ENCODE data around the gene ANG. TPM values are rescaled to one million over a fixed set of nuclear protein-coding genes. Genes with fewer than 3 reads are reported as not detected.
"Not testable (repeated sequence)": the region's sequence is repeated elsewhere in the genome, so short reads cannot be mapped to it uniquely, and the experiment has no call there.

The ANG gene
- total RNA-seq, 1 donor from 2014 or later = 0.68 TPM

- Mint-ChIP-seq H3K27me3 (ENCODE audit: low read depth) (no peaks in the 10 kb centered on the region), H3K27ac (peak overlapping the region; percentile 44), H3K4me3 (ENCODE audit: low read depth) (no peak overlapping the region), H3K9me3 (no peaks in the 10 kb centered on the region), H3K4me1 (ENCODE audit: low read depth) (peaks cover 28% of the 10 kb centered on the region), H3K36me3 (ENCODE audit: low read depth) (no peaks in the 10 kb centered on the region)
- intact Hi-C loops (cut with micrococcal nuclease) = no loop called here
- DNase-seq (ENCODE audit: low spot score) = no peak
Observed at GRCh38 chr14:20692116-20692751, 3.7 kb downstream of the ANG start.

- Mint-ChIP-seq H3K4me1 (ENCODE audit: low read depth) (peaks cover 18% of the 10 kb centered on the region), H3K27ac (no peak overlapping the region), H3K9me3 (no peaks in the 10 kb centered on the region), H3K36me3 (ENCODE audit: low read depth) (no peaks in the 10 kb centered on the region), H3K4me3 (ENCODE audit: low read depth) (no peak overlapping the region), H3K27me3 (ENCODE audit: low read depth) (peaks cover 2% of the 10 kb centered on the region)
- DNase-seq (ENCODE audit: low spot score) = no peak
- intact Hi-C loops (cut with micrococcal nuclease) = loop anchor here (1.0 to 2.0 kb wide), 3 partner anchors 159 to 274 kb away; no protein-coding TSS in a partner anchor
Observed at GRCh38 chr14:20696764-20697163, 8.2 kb downstream of the ANG start.

GRCh38 chr14:20697273-20698017 lies 8.9 kb downstream of the ANG start:
- DNase-seq (ENCODE audit: low spot score) = peak; percentile 44
- Mint-ChIP-seq H3K9me3 (no peaks in the 10 kb centered on the region), H3K27ac (no peak overlapping the region), H3K27me3 (ENCODE audit: low read depth) (peaks cover 2% of the 10 kb centered on the region), H3K4me1 (ENCODE audit: low read depth) (peaks cover 15% of the 10 kb centered on the region), H3K4me3 (ENCODE audit: low read depth) (no peak overlapping the region), H3K36me3 (ENCODE audit: low read depth) (no peaks in the 10 kb centered on the region)
- intact Hi-C loops (cut with micrococcal nuclease) = loop anchor here (1.0 to 2.0 kb wide), 2 partner anchors 158 to 273 kb away; no protein-coding TSS in a partner anchor

- no peaks in the 10 kb centered on the region for H3K36me3 Mint-ChIP-seq (ENCODE audit: low read depth)
- DNase-seq (ENCODE audit: low spot score) = no peak
- H3K4me1 Mint-ChIP-seq (ENCODE audit: low read depth) = peaks cover 14% of the 10 kb centered on the region
- no peak overlapping the region for H3K4me3 Mint-ChIP-seq (ENCODE audit: low read depth)
- no peak overlapping the region for H3K27ac Mint-ChIP-seq
- intact Hi-C loops (cut with micrococcal nuclease) = no loop called here
- H3K27me3 Mint-ChIP-seq (ENCODE audit: low read depth) = peaks cover 2% of the 10 kb centered on the region
- H3K9me3 Mint-ChIP-seq = no peaks in the 10 kb centered on the region
Observed at GRCh38 chr14:20698018-20698329, 9.4 kb downstream of the ANG start.

- no peak for DNase-seq (ENCODE audit: low spot score)
- Mint-ChIP-seq H3K27me3 (ENCODE audit: low read depth) (peaks cover 2% of the 10 kb centered on the region), H3K36me3 (ENCODE audit: low read depth) (no peaks in the 10 kb centered on the region), H3K9me3 (no peaks in the 10 kb centered on the region), H3K4me1 (ENCODE audit: low read depth) (peaks cover 8% of the 10 kb centered on the region), H3K27ac (no peak overlapping the region), H3K4me3 (ENCODE audit: low read depth) (no peak overlapping the region)
- intact Hi-C loops (cut with micrococcal nuclease) = no loop called here
Observed at GRCh38 chr14:20698934-20699333, 10.4 kb downstream of the ANG start.

GRCh38 chr14:20699931-20700330 lies 11.4 kb downstream of the ANG start:
- DNase-seq (ENCODE audit: low spot score) = no peak
- Mint-ChIP-seq H3K27ac (no peak overlapping the region), H3K27me3 (ENCODE audit: low read depth) (peaks cover 2% of the 10 kb centered on the region), H3K36me3 (ENCODE audit: low read depth) (no peaks in the 10 kb centered on the region), H3K4me1 (ENCODE audit: low read depth) (peaks cover 8% of the 10 kb centered on the region), H3K9me3 (no peaks in the 10 kb centered on the region), H3K4me3 (ENCODE audit: low read depth) (no peak overlapping the region)
- intact Hi-C loops (cut with micrococcal nuclease) = no loop called here

- H3K4me1 Mint-ChIP-seq (ENCODE audit: low read depth); intact Hi-C loops (cut with micrococcal nuclease); DNase-seq (ENCODE audit: low spot score); H3K36me3 Mint-ChIP-seq (ENCODE audit: low read depth); H3K27me3 Mint-ChIP-seq (ENCODE audit: low read depth); H3K4me3 Mint-ChIP-seq (ENCODE audit: low read depth); H3K27ac Mint-ChIP-seq; H3K9me3 Mint-ChIP-seq: not testable (repeated sequence)
Observed at GRCh38 chr14:20700965-20701364, 12.4 kb downstream of the ANG start.

- H3K4me1 Mint-ChIP-seq (ENCODE audit: low read depth) = no peaks in the 10 kb centered on the region
- intact Hi-C loops (cut with micrococcal nuclease) = no loop called here
- peaks cover 3% of the 10 kb centered on the region for H3K9me3 Mint-ChIP-seq
- H3K27ac Mint-ChIP-seq = no peak overlapping the region
- no peak overlapping the region for H3K4me3 Mint-ChIP-seq (ENCODE audit: low read depth)
- no peaks in the 10 kb centered on the region for H3K27me3 Mint-ChIP-seq (ENCODE audit: low read depth)
- DNase-seq (ENCODE audit: low spot score) = no peak
- no peaks in the 10 kb centered on the region for H3K36me3 Mint-ChIP-seq (ENCODE audit: low read depth)
Observed at GRCh38 chr14:20706657-20707355, 18.2 kb downstream of the ANG start.

GRCh38 chr14:20707622-20708021 lies 19.1 kb downstream of the ANG start:
- no peaks in the 10 kb centered on the region for H3K4me1 Mint-ChIP-seq (ENCODE audit: low read depth)
- intact Hi-C loops (cut with micrococcal nuclease) = no loop called here
- peaks cover 3% of the 10 kb centered on the region for H3K9me3 Mint-ChIP-seq
- H3K27me3 Mint-ChIP-seq (ENCODE audit: low read depth) = no peaks in the 10 kb centered on the region
- H3K27ac Mint-ChIP-seq = no peak overlapping the region
- H3K4me3 Mint-ChIP-seq (ENCODE audit: low read depth) = no peak overlapping the region
- no peaks in the 10 kb centered on the region for H3K36me3 Mint-ChIP-seq (ENCODE audit: low read depth)
- no peak for DNase-seq (ENCODE audit: low spot score)

- Mint-ChIP-seq H3K4me3 (ENCODE audit: low read depth) (no peak overlapping the region), H3K4me1 (ENCODE audit: low read depth) (no peaks in the 10 kb centered on the region), H3K9me3 (peaks cover 3% of the 10 kb centered on the region), H3K27me3 (ENCODE audit: low read depth) (peaks cover 5% of the 10 kb centered on the region), H3K36me3 (ENCODE audit: low read depth) (no peaks in the 10 kb centered on the region), H3K27ac (no peak overlapping the region)
- DNase-seq (ENCODE audit: low spot score) = no peak
- intact Hi-C loops (cut with micrococcal nuclease) = no loop called here
Observed at GRCh38 chr14:20711261-20711660, 22.7 kb downstream of the ANG start.

GRCh38 chr14:20711685-20712084 lies 23.1 kb downstream of the ANG start:
- H3K36me3 Mint-ChIP-seq (ENCODE audit: low read depth) = no peaks in the 10 kb centered on the region
- H3K27ac Mint-ChIP-seq = no peak overlapping the region
- H3K27me3 Mint-ChIP-seq (ENCODE audit: low read depth) = peaks cover 5% of the 10 kb centered on the region
- H3K4me3 Mint-ChIP-seq (ENCODE audit: low read depth) = no peak overlapping the region
- H3K9me3 Mint-ChIP-seq = peaks cover 3% of the 10 kb centered on the region
- no peaks in the 10 kb centered on the region for H3K4me1 Mint-ChIP-seq (ENCODE audit: low read depth)
- DNase-seq (ENCODE audit: low spot score) = no peak
- intact Hi-C loops (cut with micrococcal nuclease) = no loop called here

GRCh38 chr14:20712904-20713303 lies 24.3 kb downstream of the ANG start:
- H3K4me1 Mint-ChIP-seq (ENCODE audit: low read depth) = no peaks in the 10 kb centered on the region
- DNase-seq (ENCODE audit: low spot score) = no peak
- intact Hi-C loops (cut with micrococcal nuclease) = no loop called here
- H3K4me3 Mint-ChIP-seq (ENCODE audit: low read depth) = no peak overlapping the region
- H3K36me3 Mint-ChIP-seq (ENCODE audit: low read depth) = no peaks in the 10 kb centered on the region
- peaks cover 7% of the 10 kb centered on the region for H3K27me3 Mint-ChIP-seq (ENCODE audit: low read depth)
- no peak overlapping the region for H3K27ac Mint-ChIP-seq
- no peaks in the 10 kb centered on the region for H3K9me3 Mint-ChIP-seq

- no peak for DNase-seq (ENCODE audit: low spot score)
- intact Hi-C loops (cut with micrococcal nuclease) = no loop called here
- Mint-ChIP-seq H3K4me3 (ENCODE audit: low read depth) (no peak overlapping the region), H3K27me3 (ENCODE audit: low read depth) (peaks cover 7% of the 10 kb centered on the region), H3K27ac (no peak overlapping the region), H3K4me1 (ENCODE audit: low read depth) (peaks cover 4% of the 10 kb centered on the region), H3K9me3 (no peaks in the 10 kb centered on the region), H3K36me3 (ENCODE audit: low read depth) (no peaks in the 10 kb centered on the region)
Observed at GRCh38 chr14:20714593-20715250, 26.2 kb downstream of the ANG start.
